GM12878 (cell line): ENCODE results near the gene MOBP. TPM values are rescaled to one million over a fixed set of nuclear protein-coding genes. Genes with fewer than 3 reads are reported as not detected.

Experiments used
- ASH2L ChIP-seq: fragments of 300-600, 200-600 bp; sonication (generic); IDR thresholded peaks from 2 replicates; pipeline ENCODE4 v1.6.1; 2017; ENCODE audit warnings: low read depth, mild to moderate bottlenecking, borderline replicate concordance
- BMI1 ChIP-seq: fragments of 450-650 bp; IDR thresholded peaks from 2 replicates; pipeline ENCODE4 v1.6.1; 2016; ENCODE audit warnings: mild to moderate bottlenecking, moderate library complexity, borderline replicate concordance
- CBFB ChIP-seq: IDR thresholded peaks from 2 replicates; pipeline ENCODE4 v1.6.1; 2016; ENCODE audit warnings: antibody characterized with exemption, low read depth
- GABPA ChIP-seq: IDR thresholded peaks from 2 replicates; pipeline ENCODE4 v1.6.1; 2014; ENCODE audit warnings: antibody characterized with exemption, low read depth, mild to moderate bottlenecking, inconsistent platforms
- HDGF ChIP-seq: fragments of 450-650 bp; IDR thresholded peaks from 2 replicates; pipeline ENCODE4 v1.6.1; 2016; ENCODE audit warnings: antibody characterized with exemption
- IRF4 ChIP-seq: IDR thresholded peaks from 2 replicates; pipeline ENCODE4 v1.6.1; 2011; ENCODE audit warnings: low read depth, low read length
- KDM1A ChIP-seq: fragments of 200-600 bp; sonication (generic); IDR thresholded peaks from 2 replicates; pipeline ENCODE4 v1.6.1; 2016; ENCODE audit warnings: borderline replicate concordance
- PKNOX1 ChIP-seq: fragments of 450-650 bp; IDR thresholded peaks from 2 replicates; pipeline ENCODE4 v1.6.1; 2016; ENCODE audit warnings: mild to moderate bottlenecking
- SMAD5 ChIP-seq: IDR thresholded peaks from 2 replicates; pipeline ENCODE4 v1.6.1; 2016; ENCODE audit warnings: antibody characterized with exemption, low read depth
- STAT1 ChIP-seq: fragments of 450-650 bp; conservative IDR thresholded peaks from 2 replicates; pipeline ENCODE4 v1.6.1; 2014; ENCODE audit warnings: antibody characterized with exemption, mild to moderate bottlenecking
- SUZ12 ChIP-seq: fragments of 200-600 bp; sonication (generic); IDR thresholded peaks from one replicate; pipeline ENCODE4 v1.6.1; 2018; ENCODE audit warnings: antibody characterized with exemption, mild to moderate bottlenecking; ENCODE audit not compliant: unreplicated experiment
- ZNF592 ChIP-seq: fragments of 450-650 bp; IDR thresholded peaks from 2 replicates; pipeline ENCODE4 v1.6.1; 2017; ENCODE audit warnings: mild to moderate bottlenecking, moderate library complexity
- polyA plus RNA-seq, 11 experiments: library from polyadenylated mRNA; depleted of rRNA in 4 of 11; unstranded in 6 of 11; stranded (reverse) in 5 of 11; fragments of >200 nt; fragmentation: Nextera tagmentation in 4 of 11; fragmentation: Illumina TruSeq in 1 of 11; extraction: Ambion mirVana in 4 of 11; extraction: Trizol in 1 of 11; gene quantifications; 1 replicate in 1 of 11; 2 replicates in 10 of 11; pipeline versions ENCODE4 v1.2.1 to v1.2.3, GENCODE V29; 2011 to 2016; ENCODE audit warnings: inconsistent platforms in 2 of 11, missing spikeins in 2 of 11, low read depth in 1 of 11
- total RNA-seq, 4 experiments: library from RNA; depleted of rRNA in 3 of 4; stranded (reverse); fragments of >200 nt in 3 of 4; fragmentation: Illumina TruSeq in 1 of 4; extraction: Trizol in 1 of 4; gene quantifications; 2 replicates each; pipeline versions ENCODE4 v1.2.1 to v1.2.3, GENCODE V29; 2013 to 2021
- TF ChIP-seq, protein P1 (sequence below): fragments of 450-650 bp; IDR thresholded peaks from 2 replicates; pipeline ENCODE4 v1.6.1; 2016; ENCODE audit warnings: mild to moderate bottlenecking, moderate library complexity, borderline replicate concordance
- TF ChIP-seq, protein P2 (sequence below): IDR thresholded peaks from 2 replicates; pipeline ENCODE4 v1.6.1; 2012; ENCODE audit warnings: mild to moderate bottlenecking, low read depth, low read length

MOBP gene
- total and polyA plus RNA-seq, 10 of the 15 experiments (the other 5 are each of a cell fraction or from before 2014, with no cell fraction given) = 0.04 to 0.09 (median 0.08) TPM; not detected in 5

DNA sequence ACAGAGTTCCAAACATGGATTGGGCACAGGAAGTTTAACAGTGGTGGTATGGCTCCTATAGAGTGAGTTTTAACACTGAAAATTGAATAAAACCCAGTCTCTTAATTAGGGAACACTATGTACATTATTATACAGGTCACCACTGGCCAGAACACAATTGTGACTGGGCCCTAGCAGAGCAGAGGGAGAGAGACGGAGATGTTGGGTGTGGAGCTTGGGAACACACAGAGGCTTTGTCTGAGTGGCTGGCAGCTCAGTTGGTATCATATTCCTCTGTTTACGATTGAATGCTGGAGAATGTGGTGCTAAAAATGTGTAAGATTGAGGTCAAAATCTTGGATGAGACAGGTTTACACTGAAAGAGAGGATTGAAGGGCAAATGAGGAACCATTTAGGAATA lies 6.8 kb upstream of the MOBP start (continued):
- TF ChIP-seq, protein P1, sequence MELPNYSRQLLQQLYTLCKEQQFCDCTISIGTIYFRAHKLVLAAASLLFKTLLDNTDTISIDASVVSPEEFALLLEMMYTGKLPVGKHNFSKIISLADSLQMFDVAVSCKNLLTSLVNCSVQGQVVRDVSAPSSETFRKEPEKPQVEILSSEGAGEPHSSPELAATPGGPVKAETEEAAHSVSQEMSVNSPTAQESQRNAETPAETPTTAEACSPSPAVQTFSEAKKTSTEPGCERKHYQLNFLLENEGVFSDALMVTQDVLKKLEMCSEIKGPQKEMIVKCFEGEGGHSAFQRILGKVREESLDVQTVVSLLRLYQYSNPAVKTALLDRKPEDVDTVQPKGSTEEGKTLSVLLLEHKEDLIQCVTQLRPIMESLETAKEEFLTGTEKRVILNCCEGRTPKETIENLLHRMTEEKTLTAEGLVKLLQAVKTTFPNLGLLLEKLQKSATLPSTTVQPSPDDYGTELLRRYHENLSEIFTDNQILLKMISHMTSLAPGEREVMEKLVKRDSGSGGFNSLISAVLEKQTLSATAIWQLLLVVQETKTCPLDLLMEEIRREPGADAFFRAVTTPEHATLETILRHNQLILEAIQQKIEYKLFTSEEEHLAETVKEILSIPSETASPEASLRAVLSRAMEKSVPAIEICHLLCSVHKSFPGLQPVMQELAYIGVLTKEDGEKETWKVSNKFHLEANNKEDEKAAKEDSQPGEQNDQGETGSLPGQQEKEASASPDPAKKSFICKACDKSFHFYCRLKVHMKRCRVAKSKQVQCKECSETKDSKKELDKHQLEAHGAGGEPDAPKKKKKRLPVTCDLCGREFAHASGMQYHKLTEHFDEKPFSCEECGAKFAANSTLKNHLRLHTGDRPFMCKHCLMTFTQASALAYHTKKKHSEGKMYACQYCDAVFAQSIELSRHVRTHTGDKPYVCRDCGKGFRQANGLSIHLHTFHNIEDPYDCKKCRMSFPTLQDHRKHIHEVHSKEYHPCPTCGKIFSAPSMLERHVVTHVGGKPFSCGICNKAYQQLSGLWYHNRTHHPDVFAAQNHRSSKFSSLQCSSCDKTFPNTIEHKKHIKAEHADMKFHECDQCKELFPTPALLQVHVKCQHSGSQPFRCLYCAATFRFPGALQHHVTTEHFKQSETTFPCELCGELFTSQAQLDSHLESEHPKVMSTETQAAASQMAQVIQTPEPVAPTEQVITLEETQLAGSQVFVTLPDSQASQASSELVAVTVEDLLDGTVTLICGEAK = no peak
- TF ChIP-seq STAT1 (no peak), KDM1A (no peak), IRF4 (no peak), GABPA (no peak), SUZ12 (no peak), ZNF592 (no peak), PKNOX1 (no peak), SMAD5 (no peak), BMI1 (no peak), CBFB (no peak), HDGF (no peak), ASH2L (no peak)
- TF ChIP-seq, protein P2, sequence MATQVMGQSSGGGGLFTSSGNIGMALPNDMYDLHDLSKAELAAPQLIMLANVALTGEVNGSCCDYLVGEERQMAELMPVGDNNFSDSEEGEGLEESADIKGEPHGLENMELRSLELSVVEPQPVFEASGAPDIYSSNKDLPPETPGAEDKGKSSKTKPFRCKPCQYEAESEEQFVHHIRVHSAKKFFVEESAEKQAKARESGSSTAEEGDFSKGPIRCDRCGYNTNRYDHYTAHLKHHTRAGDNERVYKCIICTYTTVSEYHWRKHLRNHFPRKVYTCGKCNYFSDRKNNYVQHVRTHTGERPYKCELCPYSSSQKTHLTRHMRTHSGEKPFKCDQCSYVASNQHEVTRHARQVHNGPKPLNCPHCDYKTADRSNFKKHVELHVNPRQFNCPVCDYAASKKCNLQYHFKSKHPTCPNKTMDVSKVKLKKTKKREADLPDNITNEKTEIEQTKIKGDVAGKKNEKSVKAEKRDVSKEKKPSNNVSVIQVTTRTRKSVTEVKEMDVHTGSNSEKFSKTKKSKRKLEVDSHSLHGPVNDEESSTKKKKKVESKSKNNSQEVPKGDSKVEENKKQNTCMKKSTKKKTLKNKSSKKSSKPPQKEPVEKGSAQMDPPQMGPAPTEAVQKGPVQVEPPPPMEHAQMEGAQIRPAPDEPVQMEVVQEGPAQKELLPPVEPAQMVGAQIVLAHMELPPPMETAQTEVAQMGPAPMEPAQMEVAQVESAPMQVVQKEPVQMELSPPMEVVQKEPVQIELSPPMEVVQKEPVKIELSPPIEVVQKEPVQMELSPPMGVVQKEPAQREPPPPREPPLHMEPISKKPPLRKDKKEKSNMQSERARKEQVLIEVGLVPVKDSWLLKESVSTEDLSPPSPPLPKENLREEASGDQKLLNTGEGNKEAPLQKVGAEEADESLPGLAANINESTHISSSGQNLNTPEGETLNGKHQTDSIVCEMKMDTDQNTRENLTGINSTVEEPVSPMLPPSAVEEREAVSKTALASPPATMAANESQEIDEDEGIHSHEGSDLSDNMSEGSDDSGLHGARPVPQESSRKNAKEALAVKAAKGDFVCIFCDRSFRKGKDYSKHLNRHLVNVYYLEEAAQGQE = no peak
- TF ChIP-seq, all 136 proteins: peak for 0
